SK-N-SH (cell line): ENCODE measurements around the gene SARS2.

Experiments
- YY1 ChIP-seq: IDR thresholded peaks from 2 replicates; pipeline ENCODE4 v1.4.0; 2012; ENCODE audit warnings: low read depth, mild to moderate bottlenecking
- TF ChIP-seq, protein P1 (sequence below): fragments of 200-600 bp; sonication (generic); IDR thresholded peaks from 2 replicates; pipeline ENCODE4 v1.6.1; 2017; ENCODE audit warnings: antibody characterized with exemption, mild to moderate bottlenecking, moderate library complexity

DNA sequence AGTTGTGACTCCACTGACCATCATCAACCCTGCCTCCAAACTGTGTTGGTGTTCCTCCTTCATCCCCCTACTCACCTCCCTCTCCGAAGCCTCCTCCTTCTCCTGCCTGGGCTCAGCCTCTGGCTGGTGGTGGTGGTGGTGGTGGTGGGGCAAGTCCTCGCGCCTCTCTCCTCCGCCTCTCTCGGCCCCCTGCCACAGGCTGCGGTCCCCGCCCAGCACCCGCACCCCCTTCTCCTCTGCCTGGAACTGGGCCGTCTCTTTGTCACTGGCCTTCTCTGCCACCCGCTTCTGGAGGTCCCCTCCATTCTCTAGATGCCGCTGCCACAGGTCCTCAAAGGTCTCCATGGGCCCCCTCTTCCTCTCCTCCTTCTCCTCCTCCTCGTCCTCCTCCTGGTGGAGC lies 20.1 kb downstream of the SARS2 start:
- TF ChIP-seq, protein P1, sequence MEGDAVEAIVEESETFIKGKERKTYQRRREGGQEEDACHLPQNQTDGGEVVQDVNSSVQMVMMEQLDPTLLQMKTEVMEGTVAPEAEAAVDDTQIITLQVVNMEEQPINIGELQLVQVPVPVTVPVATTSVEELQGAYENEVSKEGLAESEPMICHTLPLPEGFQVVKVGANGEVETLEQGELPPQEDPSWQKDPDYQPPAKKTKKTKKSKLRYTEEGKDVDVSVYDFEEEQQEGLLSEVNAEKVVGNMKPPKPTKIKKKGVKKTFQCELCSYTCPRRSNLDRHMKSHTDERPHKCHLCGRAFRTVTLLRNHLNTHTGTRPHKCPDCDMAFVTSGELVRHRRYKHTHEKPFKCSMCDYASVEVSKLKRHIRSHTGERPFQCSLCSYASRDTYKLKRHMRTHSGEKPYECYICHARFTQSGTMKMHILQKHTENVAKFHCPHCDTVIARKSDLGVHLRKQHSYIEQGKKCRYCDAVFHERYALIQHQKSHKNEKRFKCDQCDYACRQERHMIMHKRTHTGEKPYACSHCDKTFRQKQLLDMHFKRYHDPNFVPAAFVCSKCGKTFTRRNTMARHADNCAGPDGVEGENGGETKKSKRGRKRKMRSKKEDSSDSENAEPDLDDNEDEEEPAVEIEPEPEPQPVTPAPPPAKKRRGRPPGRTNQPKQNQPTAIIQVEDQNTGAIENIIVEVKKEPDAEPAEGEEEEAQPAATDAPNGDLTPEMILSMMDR: no peak
- no peak for TF ChIP-seq YY1
